OCI-LY3 (cell line): Measurements from ENCODE around the gene OTUD5.

ENCODE experiments used
- H2AFZ ChIP-seq: fragments of 200-600, 300-600 bp; shearing (Covaris generic); 2 replicates; pipeline ENCODE4 v1.6.0; 2014; ENCODE audit warnings: antibody characterized with exemption, low read depth, low read length
- H3K27ac ChIP-seq: fragments of 200-600, 300-600 bp; sonication (generic); 2 replicates; pipeline ENCODE4 v1.5.1; 2014; ENCODE audit warnings: mild to moderate bottlenecking, low read length, moderate library complexity, mixed read lengths
- H3K27me3 ChIP-seq: fragments of 200-600, 300-600 bp; sonication (generic); 2 replicates; pipeline ENCODE4 v1.6.1; 2014; ENCODE audit warnings: low read depth, low read length, mixed read lengths
- H3K36me3 ChIP-seq: fragments of 200-600, 300-600 bp; sonication (generic); replicated peaks from 2 replicates; pipeline ENCODE3; 2014; ENCODE audit warnings: low read depth, low read length, mixed read lengths
- H3K4me1 ChIP-seq: fragments of 300-600, 200-600 bp; sonication (generic); 2 replicates; pipeline ENCODE4 v1.6.1; 2014; ENCODE audit warnings: low read length, mixed read lengths
- H3K4me2 ChIP-seq: fragments of 200-600, 300-600 bp; sonication (generic); 2 replicates; pipeline ENCODE4 v1.6.1; 2014; ENCODE audit warnings: low read length, mixed read lengths
- H3K4me3 ChIP-seq: fragments of 300-600, 200-600 bp; sonication (generic); 2 replicates; pipeline ENCODE4 v1.5.1; 2014; ENCODE audit warnings: antibody characterized with exemption, mild to moderate bottlenecking, low read length, moderate library complexity
- H3K79me2 ChIP-seq: fragments of 300-600, 200-600 bp; shearing (Covaris generic); 2 replicates; pipeline ENCODE4 v1.6.1; 2014; ENCODE audit warnings: mild to moderate bottlenecking, low read length, mixed read lengths
- H3K9ac ChIP-seq: fragments of 300-600, 200-600 bp; shearing (Covaris generic); 2 replicates; pipeline ENCODE4 v1.6.0; 2014; ENCODE audit warnings: mild to moderate bottlenecking, low read length, moderate library complexity
- H3K9me3 ChIP-seq: fragments of 200-600, 300-600 bp; shearing (Covaris generic); 2 replicates; pipeline ENCODE4 v1.6.1; 2014; ENCODE audit warnings: low read length, mixed read lengths; ENCODE audit not compliant: insufficient read depth
- H4K20me1 ChIP-seq: fragments of 200-600, 300-600 bp; sonication (generic); 2 replicates; pipeline ENCODE4 v1.6.1; 2016; ENCODE audit warnings: low read length, mixed read lengths; ENCODE audit not compliant: insufficient read depth
- CTCF ChIP-seq: fragments of 200-600, 300-600 bp; sonication (generic); IDR thresholded peaks from 2 replicates; pipeline ENCODE4 v1.5.1; 2014; ENCODE audit warnings: antibody characterized with exemption, low read length, low read depth
- EZH2phosphoT487 ChIP-seq: fragments of 200-600 bp; shearing (Covaris generic); IDR thresholded peaks from 2 replicates; pipeline ENCODE4 v1.6.1; 2018; ENCODE audit warnings: antibody characterized with exemption, mixed run types, low read depth

Gene OTUD5

GRCh38 chrX:48927736-48928382 is 29.5 kb downstream of the OTUD5 start:
- Histone ChIP-seq H3K4me1 (peaks cover 30% of the 10 kb centered on the region), H3K27me3 (no peaks in the 10 kb centered on the region), H3K9me3 (no peaks in the 10 kb centered on the region), H2AFZ (no peak overlapping the region), H4K20me1 (no peaks in the 10 kb centered on the region), H3K79me2 (peaks cover 39% of the 10 kb centered on the region), H3K4me2 (peak overlapping the region; percentile 62), H3K36me3 (peaks cover 39% of the 10 kb centered on the region), H3K27ac (peak overlapping the region; percentile 59), H3K9ac (peak overlapping the region; percentile 30), H3K4me3 (peak overlapping the region; percentile 48)
- TF ChIP-seq EZH2phosphoT487 (no peak), CTCF (no peak)

- TF ChIP-seq CTCF, result no peak
- TF ChIP-seq EZH2phosphoT487, result no peak
- H3K79me2 ChIP-seq, result peaks cover 32% of the 10 kb centered on the region
- no peak overlapping the region for H2AFZ ChIP-seq
- H3K4me1 ChIP-seq, result peaks cover 23% of the 10 kb centered on the region
- peaks cover 35% of the 10 kb centered on the region for H3K36me3 ChIP-seq
- H3K9ac ChIP-seq, result no peak overlapping the region
- H3K4me3 ChIP-seq, result no peak overlapping the region
- H4K20me1 ChIP-seq, result no peaks in the 10 kb centered on the region
- H3K4me2 ChIP-seq, result peak overlapping the region; percentile 62; the same call in 1 of the 2 replicates
- no peak overlapping the region for H3K27ac ChIP-seq
- H3K9me3 ChIP-seq, result no peaks in the 10 kb centered on the region
- no peaks in the 10 kb centered on the region for H3K27me3 ChIP-seq
Observed at GRCh38 chrX:48927123-48927522, 30.3 kb downstream of the OTUD5 start.

GRCh38 chrX:48924270-48924669 is 33.1 kb downstream of the OTUD5 start:
- Histone ChIP-seq H3K79me2 (peaks cover 45% of the 10 kb centered on the region), H3K4me1 (peaks cover 38% of the 10 kb centered on the region), H3K27ac (no peak overlapping the region), H3K4me2 (no peak overlapping the region), H3K9me3 (no peaks in the 10 kb centered on the region), H3K36me3 (peaks cover 26% of the 10 kb centered on the region), H2AFZ (no peak overlapping the region), H4K20me1 (no peaks in the 10 kb centered on the region), H3K9ac (no peak overlapping the region), H3K27me3 (no peaks in the 10 kb centered on the region), H3K4me3 (no peak overlapping the region)
- TF ChIP-seq EZH2phosphoT487, result no peak
- TF ChIP-seq CTCF, result no peak

GRCh38 chrX:48923771-48924170 is 33.6 kb downstream of the OTUD5 start:
- Histone ChIP-seq H3K27me3 (no peaks in the 10 kb centered on the region), H4K20me1 (no peaks in the 10 kb centered on the region), H3K36me3 (peaks cover 26% of the 10 kb centered on the region), H3K4me3 (no peak overlapping the region), H3K9ac (no peak overlapping the region), H3K4me2 (no peak overlapping the region), H3K79me2 (peaks cover 48% of the 10 kb centered on the region), H3K4me1 (peaks cover 35% of the 10 kb centered on the region), H3K9me3 (no peaks in the 10 kb centered on the region), H3K27ac (no peak overlapping the region), H2AFZ (no peak overlapping the region)
- TF ChIP-seq EZH2phosphoT487 (no peak), CTCF (no peak)
